MM.1S (cell line): ENCODE data around the gene GPR61.

Experiments used
- DNase-seq: peaks from one replicate; pipeline ENCODE4 v3.0.0-alpha.2; 2015
- H2AFZ ChIP-seq: fragments of 300-600 bp; sonication (generic); 2 replicates; pipeline ENCODE4 v1.6.0; 2016; ENCODE audit warnings: antibody characterized with exemption, low read length
- H3F3A ChIP-seq: fragments of 300-600 bp; sonication (generic); 2 replicates; pipeline ENCODE4 v1.6.1; 2016; ENCODE audit warnings: mild to moderate bottlenecking, antibody characterized with exemption, low read length, moderate library complexity, mixed read lengths; ENCODE audit not compliant: insufficient read depth
- H3K27ac ChIP-seq: fragments of 300-600 bp; sonication (generic); 2 replicates; pipeline ENCODE4 v1.5.1; 2016; ENCODE audit warnings: mild to moderate bottlenecking, low read length
- H3K27me3 ChIP-seq: fragments of 300-600 bp; sonication (generic); replicated peaks from 2 replicates; pipeline ENCODE4 v1.6.0; 2016; ENCODE audit warnings: low read length; ENCODE audit not compliant: insufficient read depth
- H3K36me3 ChIP-seq: fragments of 300-600 bp; sonication (generic); replicated peaks from 2 replicates; pipeline ENCODE4 v1.6.1; 2016; ENCODE audit warnings: mild to moderate bottlenecking, low read length, mixed read lengths; ENCODE audit not compliant: insufficient read depth
- H3K4me1 ChIP-seq: fragments of 300-600 bp; sonication (generic); 2 replicates; pipeline ENCODE4 v1.6.1; 2016; ENCODE audit warnings: low read length, mixed read lengths
- H3K4me2 ChIP-seq: fragments of 300-600 bp; sonication (generic); 2 replicates; pipeline ENCODE4 v1.6.0; 2016; ENCODE audit warnings: low read depth, low read length
- H3K4me3 ChIP-seq: fragments of 300-600 bp; sonication (generic); 2 replicates; pipeline ENCODE4 v1.5.1; 2016; ENCODE audit warnings: low read length, mixed read lengths
- H3K79me2 ChIP-seq: fragments of 300-600 bp; sonication (generic); 2 replicates; pipeline ENCODE4 v1.6.1; 2016; ENCODE audit warnings: mixed run types, low read length, mixed read lengths
- H3K9ac ChIP-seq: fragments of 300-600 bp; sonication (generic); 2 replicates; pipeline ENCODE4 v1.6.1; 2016; ENCODE audit warnings: low read length, mixed read lengths
- H3K9me2 ChIP-seq: fragments of 300-600 bp; sonication (generic); replicated peaks from 2 replicates; pipeline ENCODE4 v1.6.1; 2016; ENCODE audit warnings: mild to moderate bottlenecking, low read length, mixed read lengths; ENCODE audit not compliant: insufficient read depth
- H3K9me3 ChIP-seq: fragments of 300-600 bp; sonication (generic); replicated peaks from 2 replicates; pipeline ENCODE4 v1.6.1; 2016; ENCODE audit warnings: mild to moderate bottlenecking, low read length, mixed read lengths; ENCODE audit not compliant: insufficient read depth
- H4K20me1 ChIP-seq: fragments of 300-600 bp; sonication (generic); 2 replicates; pipeline ENCODE4 v1.6.1; 2016; ENCODE audit warnings: mild to moderate bottlenecking, low read length, moderate library complexity, mixed read lengths; ENCODE audit not compliant: insufficient read depth
- CTCF ChIP-seq: fragments of 300-600 bp; sonication (generic); IDR thresholded peaks from 2 replicates; pipeline ENCODE4 v1.5.1; 2016; ENCODE audit warnings: antibody characterized with exemption, low read length, mixed read lengths
- EZH2 ChIP-seq: fragments of 300-600 bp; sonication (generic); optimal IDR thresholded peaks from 2 replicates; pipeline ENCODE3; 2017; ENCODE audit warnings: low read depth, mild to moderate bottlenecking, antibody characterized with exemption, low read length, mixed read lengths
- EZH2phosphoT487 ChIP-seq: fragments of 300-600 bp; sonication (generic); IDR thresholded peaks from 2 replicates; pipeline ENCODE4 v1.6.1; 2018; ENCODE audit warnings: antibody characterized with exemption, low read length

GPR61 gene

GRCh38 chr1:109589177-109589576 is 49.5 kb downstream of the GPR61 start:
- TF ChIP-seq EZH2 (no peak), EZH2phosphoT487 (no peak), CTCF (no peak)
- no peak for DNase-seq
- Histone ChIP-seq H3K36me3 (no peaks in the 10 kb centered on the region), H3K9me2 (no peaks in the 10 kb centered on the region), H3F3A (no peaks in the 10 kb centered on the region), H3K27me3 (no peaks in the 10 kb centered on the region), H3K9ac (no peak overlapping the region), H2AFZ (no peak overlapping the region), H4K20me1 (no peaks in the 10 kb centered on the region), H3K27ac (no peak overlapping the region), H3K9me3 (no peaks in the 10 kb centered on the region), H3K79me2 (no peaks in the 10 kb centered on the region), H3K4me1 (no peaks in the 10 kb centered on the region), H3K4me3 (no peak overlapping the region), H3K4me2 (no peak overlapping the region)

GRCh38 chr1:109589679-109590078 is 50.0 kb downstream of the GPR61 start:
- TF ChIP-seq EZH2 (no peak), CTCF (no peak), EZH2phosphoT487 (no peak)
- Histone ChIP-seq H3K4me3 (no peak overlapping the region), H3K36me3 (no peaks in the 10 kb centered on the region)

GRCh38 chr1:109592916-109593315 is 53.2 kb downstream of the GPR61 start:
- Histone ChIP-seq H2AFZ (no peak overlapping the region), H3K9ac (no peak overlapping the region), H3K79me2 (no peaks in the 10 kb centered on the region), H3K4me1 (no peaks in the 10 kb centered on the region), H3K4me2 (no peak overlapping the region), H3K27ac (no peak overlapping the region), H3F3A (no peaks in the 10 kb centered on the region), H4K20me1 (no peaks in the 10 kb centered on the region), H3K4me3 (no peak overlapping the region), H3K9me2 (no peaks in the 10 kb centered on the region), H3K9me3 (no peaks in the 10 kb centered on the region), H3K27me3 (no peaks in the 10 kb centered on the region), H3K36me3 (no peaks in the 10 kb centered on the region)
- no peak for DNase-seq
- TF ChIP-seq CTCF (no peak), EZH2 (no peak), EZH2phosphoT487 (no peak)

More at GRCh38 chr1:109589679-109590078, 50.0 kb downstream of the GPR61 start:
- H3F3A ChIP-seq, result no peaks in the 10 kb centered on the region
- H3K9ac ChIP-seq, result no peak overlapping the region
- no peaks in the 10 kb centered on the region for H3K4me1 ChIP-seq
- no peak overlapping the region for H2AFZ ChIP-seq
- H3K9me3 ChIP-seq, result no peaks in the 10 kb centered on the region
- no peaks in the 10 kb centered on the region for H3K79me2 ChIP-seq
- H4K20me1 ChIP-seq, result no peaks in the 10 kb centered on the region
- no peak overlapping the region for H3K4me2 ChIP-seq
- DNase-seq, result no peak
- no peak overlapping the region for H3K27ac ChIP-seq
- no peaks in the 10 kb centered on the region for H3K9me2 ChIP-seq
- no peaks in the 10 kb centered on the region for H3K27me3 ChIP-seq
